COLO668 (cell line): ENCODE measurements around the gene WDR59.
A peak's percentile ranks its signal among the peaks of the same experiment; 100 is the strongest.
"Not testable (repeated sequence)": the region's sequence is repeated elsewhere in the genome, so short reads cannot be mapped to it uniquely, and the experiment has no call there.

Source experiments
- DNase-seq: peaks from one replicate; lab custom pipeline; 2025; ENCODE audit not compliant: unreplicated experiment; lab: John Stamatoyannopoulos, UW

The WDR59 gene, protein sequence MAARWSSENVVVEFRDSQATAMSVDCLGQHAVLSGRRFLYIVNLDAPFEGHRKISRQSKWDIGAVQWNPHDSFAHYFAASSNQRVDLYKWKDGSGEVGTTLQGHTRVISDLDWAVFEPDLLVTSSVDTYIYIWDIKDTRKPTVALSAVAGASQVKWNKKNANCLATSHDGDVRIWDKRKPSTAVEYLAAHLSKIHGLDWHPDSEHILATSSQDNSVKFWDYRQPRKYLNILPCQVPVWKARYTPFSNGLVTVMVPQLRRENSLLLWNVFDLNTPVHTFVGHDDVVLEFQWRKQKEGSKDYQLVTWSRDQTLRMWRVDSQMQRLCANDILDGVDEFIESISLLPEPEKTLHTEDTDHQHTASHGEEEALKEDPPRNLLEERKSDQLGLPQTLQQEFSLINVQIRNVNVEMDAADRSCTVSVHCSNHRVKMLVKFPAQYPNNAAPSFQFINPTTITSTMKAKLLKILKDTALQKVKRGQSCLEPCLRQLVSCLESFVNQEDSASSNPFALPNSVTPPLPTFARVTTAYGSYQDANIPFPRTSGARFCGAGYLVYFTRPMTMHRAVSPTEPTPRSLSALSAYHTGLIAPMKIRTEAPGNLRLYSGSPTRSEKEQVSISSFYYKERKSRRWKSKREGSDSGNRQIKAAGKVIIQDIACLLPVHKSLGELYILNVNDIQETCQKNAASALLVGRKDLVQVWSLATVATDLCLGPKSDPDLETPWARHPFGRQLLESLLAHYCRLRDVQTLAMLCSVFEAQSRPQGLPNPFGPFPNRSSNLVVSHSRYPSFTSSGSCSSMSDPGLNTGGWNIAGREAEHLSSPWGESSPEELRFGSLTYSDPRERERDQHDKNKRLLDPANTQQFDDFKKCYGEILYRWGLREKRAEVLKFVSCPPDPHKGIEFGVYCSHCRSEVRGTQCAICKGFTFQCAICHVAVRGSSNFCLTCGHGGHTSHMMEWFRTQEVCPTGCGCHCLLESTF

GRCh38 chr16:74984529-74985296, at the start of gene WDR59:
Gene WDR59 (minus strand): TSS chr16:74985123. CDS start chr16:74985017, 106 bp downstream.
- peak; percentile 98 for DNase-seq

GRCh38 chr16:75032655-75033054, 47.7 kb upstream of the WDR59 start:
- no peak for DNase-seq

DNA sequence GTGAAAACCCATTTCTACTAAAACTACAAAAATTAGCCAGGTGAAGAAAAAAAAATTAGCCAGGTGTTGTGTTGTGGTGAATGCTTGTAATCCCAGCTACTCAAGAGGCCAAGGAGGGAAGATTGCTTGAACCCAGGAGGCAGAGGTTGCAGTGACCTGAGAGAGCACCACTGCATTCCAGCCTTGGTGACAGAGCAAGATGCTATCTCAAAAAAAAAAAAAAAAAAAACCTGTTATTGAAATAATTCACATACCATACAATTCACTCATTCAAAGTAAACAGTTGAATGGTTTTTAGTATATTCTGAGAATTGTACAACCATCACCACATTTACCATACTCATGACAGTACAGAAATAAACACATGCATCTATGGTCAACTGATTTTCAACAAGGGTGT, 44.9 kb upstream of the WDR59 start:
- no peak for DNase-seq

DNA sequence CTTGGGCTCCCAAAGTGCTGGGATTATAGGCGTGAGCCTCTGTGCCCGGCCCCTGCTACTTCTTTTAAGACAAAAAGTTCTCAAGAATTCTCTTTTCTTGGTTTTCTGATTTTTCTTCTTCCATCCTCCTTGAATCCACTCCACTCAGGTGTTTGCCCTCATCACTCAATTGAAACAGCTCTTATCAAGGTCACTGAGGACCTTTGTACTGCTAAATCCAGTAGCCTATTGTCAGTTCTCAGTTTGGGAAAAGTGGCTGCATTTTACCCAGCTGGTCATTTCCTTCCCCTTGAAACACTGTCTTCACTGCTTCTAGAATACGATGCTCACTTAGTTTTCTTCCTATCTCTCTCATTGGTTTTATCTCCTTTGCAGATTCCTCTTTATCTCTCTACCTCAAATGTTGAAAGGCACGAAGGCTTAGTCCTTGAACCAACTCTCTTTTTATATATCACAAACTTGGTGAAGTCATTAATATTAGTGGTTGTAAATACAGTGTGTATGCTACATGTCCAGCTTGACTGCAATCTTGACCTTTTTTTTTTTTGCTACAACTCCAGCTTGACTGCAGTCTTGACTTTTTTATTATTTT, 43.7 kb upstream of the WDR59 start:
- no peak for DNase-seq

GRCh38 chr16:75027520-75028300, 42.8 kb upstream of the WDR59 start:
- DNase-seq = no peak

DNA sequence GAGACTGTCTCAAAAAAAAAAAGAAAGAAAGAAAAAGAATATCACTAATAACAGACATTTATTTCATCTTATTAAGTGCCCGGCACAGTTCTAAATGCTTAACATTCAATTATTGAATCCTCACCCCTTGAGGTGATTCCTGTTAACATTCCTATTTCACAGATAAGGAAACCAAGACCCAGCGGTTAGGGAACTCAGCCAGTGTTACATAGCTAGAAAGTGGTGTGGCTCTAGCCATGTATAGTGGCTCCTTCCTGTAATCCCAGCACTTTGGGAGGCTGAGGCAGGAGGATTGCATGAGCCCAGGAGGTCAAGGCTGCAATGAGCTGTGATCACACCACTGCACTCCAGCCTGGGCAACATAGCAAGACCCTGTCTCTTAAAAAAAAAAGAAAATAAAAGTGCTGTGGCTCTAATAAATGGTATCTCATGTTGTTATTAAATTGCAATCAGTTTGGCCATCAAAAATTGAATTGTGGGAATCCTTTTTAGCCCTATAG, 42.0 kb upstream of the WDR59 start:
- no peak for DNase-seq

- not testable (repeated sequence) for DNase-seq
These were observed 41.4 kb upstream of the WDR59 start for GRCh38 chr16:75026239-75026891.

GRCh38 chr16:75025761-75026160, 40.8 kb upstream of the WDR59 start:
- no peak for DNase-seq

DNA sequence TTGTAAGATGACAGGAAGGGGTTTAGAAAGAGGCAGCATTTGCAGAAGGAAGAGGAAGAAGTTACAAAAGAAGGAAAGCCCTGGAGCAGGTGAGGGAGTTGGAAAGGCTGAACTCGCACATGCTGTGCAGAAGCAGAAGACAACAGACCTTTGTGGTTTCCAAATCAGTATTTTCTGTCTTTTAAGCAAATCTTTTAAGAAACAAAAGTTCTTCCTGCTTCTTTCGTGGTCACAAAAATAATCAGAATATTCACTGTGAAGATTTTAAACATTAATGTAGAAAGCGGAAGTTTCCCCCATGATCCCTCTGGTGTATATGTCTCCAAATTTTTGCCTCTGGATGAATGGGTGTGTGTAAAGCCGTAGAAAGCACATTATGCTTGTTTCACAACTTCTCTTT, 39.7 kb upstream of the WDR59 start:
- DNase-seq = no peak

GRCh38 chr16:75024182-75024581, 39.3 kb upstream of the WDR59 start:
- no peak for DNase-seq

DNA sequence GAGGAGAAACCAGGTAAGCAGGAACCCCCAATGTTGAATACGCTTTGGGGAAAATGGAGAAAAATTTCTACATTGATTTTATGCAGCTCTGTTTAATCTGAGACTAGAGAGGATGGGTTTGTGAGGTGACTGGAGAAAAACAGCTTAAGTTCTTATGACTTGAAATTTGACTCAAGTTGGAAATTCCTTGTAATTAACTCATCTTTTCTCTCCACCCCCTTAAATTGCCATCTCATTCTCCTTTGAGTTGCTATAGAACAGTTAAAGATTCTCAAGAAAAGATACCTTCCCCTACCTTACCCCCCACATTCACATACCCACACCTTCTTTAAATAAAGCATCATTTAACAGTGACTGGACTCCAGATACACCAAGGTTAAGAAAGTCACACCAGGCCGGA, 38.1 kb upstream of the WDR59 start:
- DNase-seq = no peak

DNA sequence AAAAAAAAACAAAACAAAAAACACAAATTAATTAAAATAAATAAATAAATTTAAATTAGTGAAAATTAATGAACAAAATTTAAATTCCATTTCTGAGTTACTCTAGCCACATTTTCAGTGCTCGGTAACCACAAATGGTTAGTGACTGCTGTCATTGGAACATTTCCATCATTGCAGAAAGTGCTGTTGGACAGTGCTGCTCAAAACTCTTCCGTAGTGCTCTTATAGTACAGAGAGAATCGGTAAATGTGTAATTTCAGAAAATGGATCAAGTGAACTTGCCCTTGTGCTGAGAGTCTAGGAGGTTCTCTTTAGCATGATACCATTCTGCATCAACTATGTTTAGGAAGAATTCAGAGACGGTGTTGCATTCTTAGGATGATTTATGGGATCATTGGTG, 37.6 kb upstream of the WDR59 start:
- no peak for DNase-seq

DNA sequence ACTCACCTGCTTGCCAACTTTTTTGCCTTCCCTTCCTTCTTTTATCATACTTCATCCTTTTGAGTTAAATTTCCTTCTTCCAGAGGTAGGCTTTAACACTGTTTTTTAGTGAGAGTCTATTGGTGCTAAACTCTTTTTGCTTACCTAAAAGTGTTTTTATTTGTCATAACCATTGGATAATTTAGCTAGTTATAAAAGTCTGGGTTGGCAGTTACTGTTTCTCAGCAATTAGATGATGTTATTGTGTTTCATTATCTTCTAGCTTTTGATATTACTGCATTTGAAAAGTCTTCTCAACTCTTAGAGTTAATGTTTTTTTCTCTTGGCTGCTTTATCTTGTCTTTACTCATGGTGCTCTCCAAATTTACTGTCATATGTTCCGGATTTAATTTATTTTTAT, 36.5 kb upstream of the WDR59 start:
- DNase-seq = no peak

GRCh38 chr16:75019586-75019985, 34.7 kb upstream of the WDR59 start:
- no peak for DNase-seq

GRCh38 chr16:75019007-75019406, 34.1 kb upstream of the WDR59 start:
- no peak for DNase-seq

- DNase-seq = no peak
These were observed 33.0 kb upstream of the WDR59 start for GRCh38 chr16:75017670-75018525.

GRCh38 chr16:75016451-75017081, 31.6 kb upstream of the WDR59 start:
- DNase-seq = not testable (repeated sequence)

DNA sequence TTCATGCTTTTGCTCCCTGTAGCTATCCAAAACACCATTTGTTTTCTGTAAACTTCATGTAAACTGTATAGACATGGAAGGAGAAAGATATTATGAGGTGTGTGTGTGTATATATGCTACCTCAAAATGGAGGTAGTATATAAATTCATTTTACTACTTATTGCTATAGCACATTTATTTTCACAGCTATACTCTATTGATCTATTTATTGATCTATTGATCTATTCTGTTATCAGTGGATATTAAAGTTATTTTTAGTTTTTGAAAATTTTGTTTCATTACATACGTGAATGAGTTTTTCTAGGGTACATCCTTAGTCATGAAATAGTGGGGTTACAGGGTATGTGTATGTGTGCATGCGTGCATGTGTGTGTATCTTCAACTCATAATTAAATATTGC, 29.4 kb upstream of the WDR59 start:
- DNase-seq = no peak
